ENCODE data around the gene C12orf56. TPM values are rescaled to one million over a fixed set of nuclear protein-coding genes. Genes with fewer than 3 reads are reported as not detected.
A peak's percentile ranks its signal among the peaks of the same experiment; 100 is the strongest.

C12orf56 gene
- total RNA-seq, 2 experiments from 2014 or later: not detected

DNA sequence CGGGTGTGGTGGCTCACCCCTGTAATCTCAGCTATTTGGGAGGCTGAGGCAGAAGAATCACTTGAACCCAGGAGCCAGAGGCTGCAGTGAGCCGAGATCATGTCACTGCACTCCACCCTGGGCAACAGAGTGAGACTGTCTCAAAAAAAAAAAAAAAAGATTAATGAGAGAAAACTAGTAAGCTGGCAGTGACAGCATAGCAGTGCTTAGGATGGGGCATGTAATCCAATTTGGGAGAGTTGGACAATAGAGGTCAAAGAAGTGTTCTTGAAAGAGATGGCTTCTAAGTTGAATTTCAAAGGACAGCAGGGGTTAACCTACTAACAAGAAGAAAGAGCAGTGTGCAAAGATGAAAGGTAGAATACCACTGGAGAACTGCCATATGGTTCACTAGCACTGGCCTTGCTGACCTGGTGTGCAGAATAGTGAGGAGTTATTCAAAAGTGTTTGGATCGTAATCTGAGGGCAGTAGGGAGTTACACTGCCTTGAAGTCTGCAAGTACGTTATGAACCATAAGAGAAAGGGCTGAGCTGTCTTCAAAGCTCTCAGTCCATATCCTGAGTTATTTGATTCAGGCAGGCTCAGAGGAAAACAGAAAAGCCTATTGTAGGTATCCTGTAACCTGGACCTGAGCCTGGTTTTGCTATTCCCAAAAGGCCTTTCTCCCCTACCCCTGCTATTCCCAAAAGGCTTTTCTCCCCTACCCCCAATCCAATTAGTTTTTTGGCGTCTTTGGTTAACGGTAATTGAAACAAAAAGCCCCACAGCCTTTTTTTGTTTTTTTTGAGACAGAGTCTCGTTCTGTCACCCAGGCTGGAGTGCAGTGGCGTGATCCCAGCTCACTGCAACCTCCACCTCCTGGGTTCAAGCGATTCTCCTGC lies 17.0 kb upstream of the C12orf56 start:
- CTCF ChIA-PET: interaction anchor here (0.7 kb wide), 1 partner anchor 270 kb away, joined by 3 read pairs; no protein-coding TSS in a partner anchor
- intact Hi-C loops (cut with micrococcal nuclease): loop anchor here (10.0 kb wide), 1 partner anchor 1897 kb away; the partner anchor contains the start of gene HELB
- DNase-seq: no peak
- H3K4me1 Mint-ChIP-seq (ENCODE audit: low read depth): peaks cover 30% of the 10 kb centered on the region
- peaks cover 42% of the 10 kb centered on the region for H3K36me3 Mint-ChIP-seq (ENCODE audit: low read depth)
- H3K27me3 Mint-ChIP-seq (ENCODE audit: low read depth): no peaks in the 10 kb centered on the region
- no peak overlapping the region for H3K4me3 Mint-ChIP-seq
- no peak overlapping the region for H3K27ac Mint-ChIP-seq
- no peaks in the 10 kb centered on the region for H3K9me3 Mint-ChIP-seq

DNA sequence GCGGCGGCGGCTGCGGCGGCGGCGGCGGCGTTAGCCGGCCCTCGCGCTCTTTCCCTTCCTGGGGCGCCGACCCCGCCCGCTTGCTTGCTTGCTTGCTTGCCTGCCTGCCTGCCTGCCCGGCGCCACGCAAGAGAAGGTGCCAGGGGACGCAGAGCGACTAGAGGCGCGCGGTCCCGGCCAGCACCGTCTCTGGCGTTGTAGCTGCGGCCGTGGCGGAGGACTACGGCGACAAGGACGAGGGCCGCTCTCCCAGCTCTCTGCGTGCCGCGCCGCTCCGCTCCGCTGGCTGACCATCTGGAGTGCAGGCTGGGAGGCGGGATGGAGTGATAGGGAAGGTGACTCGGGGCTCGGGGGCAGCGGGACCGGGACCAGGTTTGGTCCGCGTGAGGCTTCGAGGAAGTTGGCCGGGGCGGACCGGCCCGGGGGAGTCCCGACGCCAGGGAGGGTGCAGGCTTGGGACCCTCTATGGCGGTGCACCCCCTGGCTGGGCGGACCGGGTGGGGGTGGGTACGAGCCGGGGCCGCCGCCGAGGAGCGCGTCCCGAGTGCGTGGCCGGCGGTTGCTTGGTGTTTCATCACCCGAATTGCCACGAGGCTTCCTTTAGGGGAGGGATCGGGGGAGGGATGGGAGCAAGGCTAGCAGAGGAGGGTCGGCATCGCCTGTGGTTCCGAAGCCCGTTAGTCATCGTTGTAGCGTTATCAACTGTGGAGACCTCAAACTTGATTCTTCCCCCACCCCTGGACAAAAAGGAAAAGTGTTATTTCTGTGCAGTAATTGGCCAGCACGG lies 14.1 kb upstream of the C12orf56 start:
- CTCF ChIA-PET: interaction anchor here (1.1 to 1.2 kb wide), 2 partner anchors 18 to 20 kb away, joined by 4 read pairs; no protein-coding TSS in a partner anchor
- peak; percentile 83 for DNase-seq
- H3K9me3 Mint-ChIP-seq: no peaks in the 10 kb centered on the region
- peak overlapping the region; percentile 95 for H3K4me3 Mint-ChIP-seq
- peaks cover 22% of the 10 kb centered on the region for H3K36me3 Mint-ChIP-seq (ENCODE audit: low read depth)
- peak overlapping the region; percentile 97 for H3K27ac Mint-ChIP-seq
- H3K4me1 Mint-ChIP-seq (ENCODE audit: low read depth): peaks cover 28% of the 10 kb centered on the region
- H3K27me3 Mint-ChIP-seq (ENCODE audit: low read depth): no peaks in the 10 kb centered on the region
- intact Hi-C loops (cut with micrococcal nuclease): loop anchor here (1.0 to 10.0 kb wide), 13 partner anchors 14 to 1900 kb away; partner anchors contain the start of genes C12orf56, DPY19L2, GNS and HELB

- Mint-ChIP-seq H3K36me3 (ENCODE audit: low read depth) (peaks cover 20% of the 10 kb centered on the region), H3K9me3 (no peaks in the 10 kb centered on the region), H3K4me3 (peak within 1 kb of the TSS; percentile 95), H3K27ac (peak within 1 kb of the TSS; percentile 97), H3K4me1 (ENCODE audit: low read depth) (peaks cover 28% of the 10 kb centered on the region), H3K27me3 (ENCODE audit: low read depth) (no peaks in the 10 kb centered on the region)
- intact Hi-C loops (cut with micrococcal nuclease): loop anchor here (1.0 to 10.0 kb wide), 13 partner anchors 14 to 1901 kb away; partner anchors contain the start of genes C12orf56, DPY19L2, GNS and HELB
- peak; percentile 94 for DNase-seq
- CTCF ChIA-PET: interaction anchor here (1.1 to 1.6 kb wide), 3 partner anchors 13 to 19 kb away, joined by 4 to 6 read pairs (median 4); partner anchors contain the start of gene C12orf56
Measured at GRCh38 chr12:64403707-64404469, 13.3 kb upstream of the C12orf56 start, which contains the start of gene XPOT. Gene XPOT, plus strand, starts transcription at chr12:64404392. Its CDS starts 5,644 bp downstream, at chr12:64410036.

DNA sequence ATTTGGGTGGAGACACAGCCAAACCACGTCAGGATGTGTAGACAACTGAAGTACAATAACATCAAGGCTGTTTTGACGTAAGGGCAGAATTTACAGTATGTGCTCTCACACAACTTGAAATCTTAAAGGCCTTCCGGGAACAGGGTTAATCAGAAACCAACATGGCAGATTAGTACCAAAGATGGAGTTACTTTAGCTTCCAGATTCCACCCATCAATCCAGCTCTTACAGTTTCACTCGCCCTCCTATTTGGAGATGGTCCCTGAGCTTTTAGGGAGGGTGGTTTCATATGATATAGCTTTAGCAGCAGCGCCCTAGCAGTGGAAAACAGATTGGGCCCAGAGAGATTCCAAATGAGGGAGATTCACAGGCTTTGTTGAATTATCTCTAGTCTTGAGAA lies 11.6 kb upstream of the C12orf56 start:
- H3K4me1 Mint-ChIP-seq (ENCODE audit: low read depth): peaks cover 15% of the 10 kb centered on the region
- H3K27me3 Mint-ChIP-seq (ENCODE audit: low read depth): no peaks in the 10 kb centered on the region
- DNase-seq: no peak
- intact Hi-C loops (cut with micrococcal nuclease): loop anchor here (5.0 to 10.0 kb wide), 3 partner anchors 280 to 1903 kb away; partner anchors contain the start of genes DPY19L2 and HELB
- no peaks in the 10 kb centered on the region for H3K9me3 Mint-ChIP-seq
- CTCF ChIA-PET: interaction anchor here (1.2 kb wide), 1 partner anchor 15 kb away, joined by 4 read pairs; no protein-coding TSS in a partner anchor
- H3K4me3 Mint-ChIP-seq: no peak overlapping the region
- H3K27ac Mint-ChIP-seq: no peak overlapping the region
- peaks cover 19% of the 10 kb centered on the region for H3K36me3 Mint-ChIP-seq (ENCODE audit: low read depth)

- no peak for DNase-seq
- intact Hi-C loops (cut with micrococcal nuclease): loop anchor here (5.0 to 10.0 kb wide), 3 partner anchors 282 to 1905 kb away; partner anchors contain the start of genes DPY19L2 and HELB
- CTCF ChIA-PET: interaction anchor here (1.7 kb wide), 1 partner anchor 8 kb away, joined by 6 read pairs; no protein-coding TSS in a partner anchor
- no peaks in the 10 kb centered on the region for H3K27me3 Mint-ChIP-seq (ENCODE audit: low read depth)
- H3K9me3 Mint-ChIP-seq: no peaks in the 10 kb centered on the region
- H3K36me3 Mint-ChIP-seq (ENCODE audit: low read depth): peaks cover 4% of the 10 kb centered on the region
- H3K4me3 Mint-ChIP-seq: no peak overlapping the region
- no peak overlapping the region for H3K27ac Mint-ChIP-seq
- H3K4me1 Mint-ChIP-seq (ENCODE audit: low read depth): no peaks in the 10 kb centered on the region
Measured at GRCh38 chr12:64400041-64400440, 9.5 kb upstream of the C12orf56 start.

- intact Hi-C loops (cut with micrococcal nuclease): no loop called here
- Mint-ChIP-seq H3K4me1 (ENCODE audit: low read depth) (peaks cover 9% of the 10 kb centered on the region), H3K4me3 (no peak overlapping the region), H3K27me3 (ENCODE audit: low read depth) (no peaks in the 10 kb centered on the region), H3K27ac (no peak overlapping the region), H3K36me3 (ENCODE audit: low read depth) (no peaks in the 10 kb centered on the region), H3K9me3 (no peaks in the 10 kb centered on the region)
- CTCF ChIA-PET: no interaction called here
- DNase-seq: no peak
Measured at GRCh38 chr12:64395739-64396138, 5.2 kb upstream of the C12orf56 start.

- no peaks in the 10 kb centered on the region for H3K36me3 Mint-ChIP-seq (ENCODE audit: low read depth)
- peak; percentile 23 for DNase-seq
- H3K4me3 Mint-ChIP-seq: no peak overlapping the region
- CTCF ChIA-PET: interaction anchor here (0.6 to 1.8 kb wide), 5 partner anchors 8 to 333 kb away, joined by 3 to 7 read pairs (median 6); no protein-coding TSS in a partner anchor
- H3K9me3 Mint-ChIP-seq: no peaks in the 10 kb centered on the region
- H3K27me3 Mint-ChIP-seq (ENCODE audit: low read depth): no peaks in the 10 kb centered on the region
- no peak overlapping the region for H3K27ac Mint-ChIP-seq
- peaks cover 11% of the 10 kb centered on the region for H3K4me1 Mint-ChIP-seq (ENCODE audit: low read depth)
- intact Hi-C loops (cut with micrococcal nuclease): loop anchor here (1.0 kb wide), 2 partner anchors 119 to 548 kb away; partner anchors contain the start of gene SRGAP1
Measured at GRCh38 chr12:64392221-64392620, 1.7 kb upstream of the C12orf56 start.

GRCh38 chr12:64389154-64389553 lies 1.4 kb downstream of the C12orf56 start:
- CTCF ChIA-PET: no interaction called here
- no peak overlapping the region for H3K4me3 Mint-ChIP-seq
- intact Hi-C loops (cut with micrococcal nuclease): loop anchor here (5.0 kb wide), 1 partner anchor 612 kb away; the partner anchor contains the start of gene RXYLT1
- H3K4me1 Mint-ChIP-seq (ENCODE audit: low read depth): peaks cover 33% of the 10 kb centered on the region
- no peak for DNase-seq
- H3K27me3 Mint-ChIP-seq (ENCODE audit: low read depth): no peaks in the 10 kb centered on the region
- H3K9me3 Mint-ChIP-seq: no peaks in the 10 kb centered on the region
- H3K27ac Mint-ChIP-seq: no peak overlapping the region
- no peaks in the 10 kb centered on the region for H3K36me3 Mint-ChIP-seq (ENCODE audit: low read depth)

GRCh38 chr12:64387197-64387816 lies 3.3 kb downstream of the C12orf56 start:
- no peak for DNase-seq
- Mint-ChIP-seq H3K27me3 (ENCODE audit: low read depth) (no peaks in the 10 kb centered on the region), H3K4me3 (no peak overlapping the region), H3K36me3 (ENCODE audit: low read depth) (no peaks in the 10 kb centered on the region), H3K9me3 (no peaks in the 10 kb centered on the region), H3K4me1 (ENCODE audit: low read depth) (peaks cover 34% of the 10 kb centered on the region), H3K27ac (no peak overlapping the region)
- CTCF ChIA-PET: interaction anchor here (0.6 kb wide), 1 partner anchor 16 kb away, joined by 4 read pairs; no protein-coding TSS in a partner anchor
- intact Hi-C loops (cut with micrococcal nuclease): loop anchor here (5.0 kb wide), 1 partner anchor 610 kb away; the partner anchor contains the start of gene RXYLT1

DNA sequence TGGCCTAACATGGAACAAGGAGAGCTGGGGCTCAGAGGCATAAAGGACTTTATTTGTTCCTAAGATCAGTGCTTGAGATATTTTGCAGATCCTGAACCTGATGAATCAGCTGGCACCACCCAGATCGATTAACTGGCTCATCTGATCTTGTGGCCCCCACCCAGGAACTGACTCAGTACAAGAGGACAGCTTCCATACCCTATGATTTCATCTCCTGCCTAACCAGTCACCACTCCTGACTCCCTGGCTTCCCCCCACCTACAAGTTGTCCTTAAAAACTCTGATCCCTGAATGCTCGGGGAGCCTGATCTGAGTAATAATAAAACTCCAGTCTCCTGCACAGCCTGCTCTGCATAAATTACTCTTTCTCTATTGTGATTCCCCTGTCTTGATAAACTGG lies 5.1 kb downstream of the C12orf56 start:
- intact Hi-C loops (cut with micrococcal nuclease): loop anchor here (1.0 to 5.0 kb wide), 2 partner anchors 19 to 608 kb away; partner anchors contain the start of genes RXYLT1 and XPOT
- Mint-ChIP-seq H3K4me1 (ENCODE audit: low read depth) (peaks cover 24% of the 10 kb centered on the region), H3K9me3 (peaks cover 13% of the 10 kb centered on the region), H3K4me3 (peak overlapping the region; percentile 11), H3K36me3 (ENCODE audit: low read depth) (peaks cover 1% of the 10 kb centered on the region), H3K27ac (peak overlapping the region; percentile 10), H3K27me3 (ENCODE audit: low read depth) (no peaks in the 10 kb centered on the region)
- peak; percentile 67 for DNase-seq
- CTCF ChIA-PET: interaction anchor here (0.7 to 1.0 kb wide), 2 partner anchors 18 to 118 kb away, joined by 3 to 4 read pairs; partner anchors contain the start of gene XPOT

Data from activated naive CD4-positive, alpha-beta T cell treated with anti-CD3 and anti-CD28 coated beads for 36 hours (primary cell).